Heart left ventricle (tissue), 13 donors: ENCODE data around the gene RSPRY1.

Experiments
- POLR2A ChIP-seq, 2 donors: fragments of 450-650 bp; IDR thresholded peaks; one replicate each; pipeline ENCODE4 v1.6.1; 2017; ENCODE audit warnings: antibody characterized with exemption in 2 of 2, mild to moderate bottlenecking in 2 of 2, moderate library complexity in 2 of 2
- TF ChIP-seq, protein P1 (sequence below), 12 donors: fragments of 200-600 bp; sonication (generic) in 4 of 12; IDR thresholded peaks; one replicate each; pipeline versions ENCODE4 v1.5.0 to v1.8.0; 2018 to 2022; ENCODE audit warnings: antibody characterized with exemption in 12 of 12, mild to moderate bottlenecking in 5 of 12
- donor health status: ischemic (EF 13 %, LVEDD 7.1; RV severe dilation, severe dysfunction).
- donor health status: DM: no; HTN: yes; CAD: no.
- donor health status: DM: no; HTN: no; CAD: no.
- donor health status: ischemic (EF 25% LVEDD 6.9; RV normal size, moderate dysfunction).
- donor health status: ischemic (EF 25% LVEDD 5.7; RV mildly dilated, moderate dysfunction).
- donor health status: ischemic (EF 35%, LVEDD 5.7; RV mildly dilated, moderate dysfunction).
- donor health status: nonischemic (EF 11% LVEDD 7.7; RV severe dilation, severe dysfunction).
- donor health status: DM: yes; HTN: yes; CAD: no.
- donor health status: PGD.
- donor health status: ischemic (EF 29% LVEDD 5.4; RV normal size, mild dysfunction).
- donor health status: nonischemic (EF 23%, LVEDD 6.1; RV moderate dilation, normal function).

DNA sequence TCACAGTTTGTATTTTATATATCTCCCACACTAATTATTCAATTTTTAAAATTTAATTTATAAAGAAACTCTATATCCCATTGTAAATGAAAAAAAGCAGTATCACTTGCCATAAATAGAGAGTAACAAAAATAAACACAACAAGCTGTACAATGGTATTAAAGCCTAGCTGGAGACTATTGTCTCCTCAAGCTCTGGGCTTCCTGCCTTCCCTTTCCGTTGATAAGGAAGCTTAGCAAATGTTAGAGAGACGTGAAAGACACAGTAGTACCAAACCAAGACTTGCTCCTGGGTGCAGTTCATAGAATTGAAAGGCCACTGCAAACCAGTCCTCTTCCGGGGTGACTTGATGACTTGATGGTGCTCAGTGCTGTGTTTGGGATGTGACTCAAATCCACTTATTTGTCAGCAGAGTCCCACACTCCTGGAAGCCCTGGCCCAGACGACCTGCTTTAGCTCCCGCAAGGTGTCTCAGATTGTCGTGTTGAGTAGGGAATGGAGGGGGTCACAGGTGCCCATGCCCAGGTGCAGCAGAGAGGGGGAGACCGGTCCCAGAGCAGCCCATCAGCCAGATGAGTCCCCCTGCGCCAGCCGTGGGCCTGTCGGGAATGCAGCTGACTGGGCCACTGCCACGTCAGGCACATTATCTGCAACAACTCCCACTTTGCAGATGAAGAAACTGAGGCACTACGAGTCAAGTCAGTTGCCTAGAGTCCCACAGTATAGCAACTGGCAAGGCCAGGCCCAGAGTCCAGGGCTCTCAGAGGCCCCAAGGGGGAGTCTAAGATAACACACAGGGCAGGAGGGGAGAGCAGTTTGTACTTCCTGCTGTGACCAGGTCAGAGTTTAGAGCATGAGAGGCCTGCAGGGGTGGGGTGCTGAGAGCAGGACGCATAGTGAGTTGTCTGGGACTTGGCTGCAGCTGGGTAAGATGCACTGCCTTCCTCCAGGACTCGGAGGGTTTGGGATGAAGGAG is 40.8 kb upstream of the RSPRY1 start:
- TF ChIP-seq, protein P1, sequence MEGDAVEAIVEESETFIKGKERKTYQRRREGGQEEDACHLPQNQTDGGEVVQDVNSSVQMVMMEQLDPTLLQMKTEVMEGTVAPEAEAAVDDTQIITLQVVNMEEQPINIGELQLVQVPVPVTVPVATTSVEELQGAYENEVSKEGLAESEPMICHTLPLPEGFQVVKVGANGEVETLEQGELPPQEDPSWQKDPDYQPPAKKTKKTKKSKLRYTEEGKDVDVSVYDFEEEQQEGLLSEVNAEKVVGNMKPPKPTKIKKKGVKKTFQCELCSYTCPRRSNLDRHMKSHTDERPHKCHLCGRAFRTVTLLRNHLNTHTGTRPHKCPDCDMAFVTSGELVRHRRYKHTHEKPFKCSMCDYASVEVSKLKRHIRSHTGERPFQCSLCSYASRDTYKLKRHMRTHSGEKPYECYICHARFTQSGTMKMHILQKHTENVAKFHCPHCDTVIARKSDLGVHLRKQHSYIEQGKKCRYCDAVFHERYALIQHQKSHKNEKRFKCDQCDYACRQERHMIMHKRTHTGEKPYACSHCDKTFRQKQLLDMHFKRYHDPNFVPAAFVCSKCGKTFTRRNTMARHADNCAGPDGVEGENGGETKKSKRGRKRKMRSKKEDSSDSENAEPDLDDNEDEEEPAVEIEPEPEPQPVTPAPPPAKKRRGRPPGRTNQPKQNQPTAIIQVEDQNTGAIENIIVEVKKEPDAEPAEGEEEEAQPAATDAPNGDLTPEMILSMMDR (IDR thresholded peaks at IDR 0.05) = no peak
- TF ChIP-seq POLR2A (IDR thresholded peaks at IDR 0.05) = no peak
